Testis (tissue), 2 donors: ENCODE data around the gene CKLF.

ENCODE experiments used
- CTCF ChIP-seq, 3 experiments: fragments of 450-650 bp in 2 of 3; fragments of 200-600 bp in 1 of 3; sonication (generic) in 1 of 3; IDR thresholded peaks; one replicate each; pipeline ENCODE4 v1.5.1; 2016 to 2019; ENCODE audit warnings: antibody characterized with exemption in 3 of 3, mild to moderate bottlenecking in 2 of 3, moderate library complexity in 1 of 3
- POLR2A ChIP-seq: fragments of 450-650 bp; IDR thresholded peaks from one replicate; pipeline ENCODE4 v1.6.1; 2017; ENCODE audit warnings: antibody characterized with exemption, mild to moderate bottlenecking, moderate library complexity

GRCh38 chr16:66562409-66562808, 10.0 kb downstream of the CKLF start:
- TF ChIP-seq CTCF (IDR thresholded peaks at IDR 0.05) (no peak), POLR2A (no peak)
